BJ (cell line): ENCODE measurements around the gene CD163. TPM values are rescaled to one million over a fixed set of nuclear protein-coding genes. Genes with fewer than 3 reads are reported as not detected.
"Not testable (repeated sequence)": the region's sequence is repeated elsewhere in the genome, so short reads cannot be mapped to it uniquely, and the experiment has no call there.

Experiments
- CTCF ChIA-PET: fragments of 350-600 bp; formaldehyde crosslinking; extraction: SDS; loops from one replicate; lab custom pipeline; 2021; ENCODE audit warnings: antibody characterized with exemption, inconsistent platforms; lab: Yijun Ruan, JAX
- POLR2A ChIA-PET: fragments of 300-600 bp; sonication (Branson Sonifier 250); formaldehyde crosslinking; extraction: SDS; loops from one replicate; lab custom pipeline; 2021; ENCODE audit warnings: antibody characterized with exemption; lab: Charles Lee
- DNase-seq: peaks from one replicate; pipeline ENCODE4 v3.0.0-alpha.2; 2011; ENCODE audit warnings: low read depth
- H3K27me3 ChIP-seq: 2 replicates; pipeline ENCODE4 v1.6.0; 2011; ENCODE audit warnings: low read length; ENCODE audit not compliant: control insufficient read depth, insufficient read depth
- H3K36me3 ChIP-seq: 2 replicates; pipeline ENCODE4 v1.5.1; 2011; ENCODE audit warnings: low read length; ENCODE audit not compliant: control insufficient read depth, insufficient read depth
- H3K4me3 ChIP-seq: 2 replicates; pipeline ENCODE4 v1.5.1; 2011; ENCODE audit warnings: low read depth, mild to moderate bottlenecking, control low read depth, low read length
- polyA plus RNA-seq: library from polyadenylated mRNA; depleted of rRNA; stranded (reverse); fragments of >200 nt; gene quantifications from 2 replicates; pipeline ENCODE4 v1.2.3, GENCODE V29; 2011
- TF ChIP-seq, protein P1 (sequence below): IDR thresholded peaks from 2 replicates; pipeline ENCODE4 v1.5.1; 2011; ENCODE audit warnings: low read depth, mild to moderate bottlenecking, control low read depth, inconsistent platforms, low read length, moderate library complexity; ENCODE audit not compliant: insufficient read depth

The CD163 gene
- polyA plus RNA-seq, 1 experiment: not detected

DNA sequence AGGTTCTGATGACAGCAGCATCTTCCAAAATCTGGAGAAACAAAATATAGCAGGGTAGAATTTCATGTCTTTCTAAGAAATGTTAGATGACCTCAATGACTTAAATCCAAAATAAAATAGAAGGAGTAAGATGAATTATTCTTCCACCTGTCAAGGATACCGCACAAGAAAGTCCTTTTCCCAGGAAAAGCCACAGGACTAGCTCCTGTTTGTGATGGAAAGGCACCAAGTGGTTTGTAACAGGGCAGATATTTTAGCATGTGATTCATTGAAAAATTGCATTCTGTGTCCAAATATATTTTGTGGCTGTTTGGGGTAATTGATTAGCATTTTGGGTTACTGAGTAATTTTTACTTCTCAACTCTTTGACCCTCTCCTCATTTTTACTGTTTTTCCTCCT, 62.4 kb downstream of the CD163 start:
- CTCF ChIA-PET: no interaction called here
- H3K4me3 ChIP-seq: no peak overlapping the region
- POLR2A ChIA-PET: no interaction called here
- DNase-seq: no peak
- H3K36me3 ChIP-seq: no peaks in the 10 kb centered on the region; the same call in 1 of the 2 replicates
- TF ChIP-seq, protein P1, sequence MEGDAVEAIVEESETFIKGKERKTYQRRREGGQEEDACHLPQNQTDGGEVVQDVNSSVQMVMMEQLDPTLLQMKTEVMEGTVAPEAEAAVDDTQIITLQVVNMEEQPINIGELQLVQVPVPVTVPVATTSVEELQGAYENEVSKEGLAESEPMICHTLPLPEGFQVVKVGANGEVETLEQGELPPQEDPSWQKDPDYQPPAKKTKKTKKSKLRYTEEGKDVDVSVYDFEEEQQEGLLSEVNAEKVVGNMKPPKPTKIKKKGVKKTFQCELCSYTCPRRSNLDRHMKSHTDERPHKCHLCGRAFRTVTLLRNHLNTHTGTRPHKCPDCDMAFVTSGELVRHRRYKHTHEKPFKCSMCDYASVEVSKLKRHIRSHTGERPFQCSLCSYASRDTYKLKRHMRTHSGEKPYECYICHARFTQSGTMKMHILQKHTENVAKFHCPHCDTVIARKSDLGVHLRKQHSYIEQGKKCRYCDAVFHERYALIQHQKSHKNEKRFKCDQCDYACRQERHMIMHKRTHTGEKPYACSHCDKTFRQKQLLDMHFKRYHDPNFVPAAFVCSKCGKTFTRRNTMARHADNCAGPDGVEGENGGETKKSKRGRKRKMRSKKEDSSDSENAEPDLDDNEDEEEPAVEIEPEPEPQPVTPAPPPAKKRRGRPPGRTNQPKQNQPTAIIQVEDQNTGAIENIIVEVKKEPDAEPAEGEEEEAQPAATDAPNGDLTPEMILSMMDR: no peak
- H3K27me3 ChIP-seq: no peaks in the 10 kb centered on the region

DNA sequence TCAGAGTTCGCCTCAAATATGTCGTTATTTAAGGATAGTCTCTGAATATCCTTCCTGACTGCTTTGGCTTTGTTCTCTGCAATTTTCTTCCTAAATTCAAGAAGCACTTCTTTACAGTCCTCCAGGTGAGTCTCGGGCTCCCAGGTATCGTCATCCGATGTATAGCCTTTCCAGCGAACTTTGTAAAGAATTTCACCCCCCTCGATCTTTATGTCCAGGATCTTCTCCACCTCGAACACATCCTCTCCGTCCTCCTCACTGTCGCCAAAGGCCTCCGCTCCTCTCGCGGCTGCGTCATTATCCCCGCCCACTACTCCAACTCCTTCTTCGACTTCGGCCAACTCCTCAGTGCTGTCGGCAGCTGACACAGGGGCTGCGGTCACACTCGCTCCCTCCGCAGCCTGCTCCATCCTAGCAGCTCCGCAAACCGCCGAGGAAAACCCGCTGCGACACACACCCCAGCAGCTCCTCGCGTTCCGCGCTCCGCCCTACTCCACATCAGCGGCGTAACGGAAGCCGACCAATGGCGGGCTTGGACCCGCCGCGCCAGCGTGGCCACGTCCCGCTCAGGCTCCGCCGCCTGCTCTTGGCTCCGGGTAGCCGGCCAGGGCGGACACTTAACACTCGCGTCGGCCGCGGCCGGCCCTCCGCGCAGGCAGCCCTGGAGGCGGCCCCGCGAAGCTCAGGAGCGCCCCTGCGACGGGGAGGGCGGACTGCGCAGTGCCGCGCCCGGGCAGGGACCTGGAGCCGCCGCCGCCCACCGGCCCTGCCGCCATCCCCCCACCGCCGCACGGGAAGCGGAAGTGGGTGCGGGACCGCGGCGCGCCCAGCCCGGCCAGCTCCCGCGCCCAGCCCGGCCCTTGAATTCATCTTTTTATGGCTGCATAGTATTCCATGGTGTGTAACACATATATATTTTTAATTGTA, 63.7 kb downstream of the CD163 start:
- ChIA-PET POLR2A (interaction anchor here (0.7 kb wide), 2 partner anchors 24 to 112 kb away, joined by 3 to 4 read pairs; no protein-coding TSS in a partner anchor), CTCF (interaction anchor here (1.0 kb wide), 1 partner anchor 198 kb away, joined by 3 read pairs; no protein-coding TSS in a partner anchor)
- Histone ChIP-seq H3K4me3 (peak overlapping the region; percentile 48), H3K27me3 (no peaks in the 10 kb centered on the region), H3K36me3 (no peaks in the 10 kb centered on the region; the same call in 1 of the 2 replicates)
- no peak for DNase-seq
- TF ChIP-seq, protein P1: no peak

DNA sequence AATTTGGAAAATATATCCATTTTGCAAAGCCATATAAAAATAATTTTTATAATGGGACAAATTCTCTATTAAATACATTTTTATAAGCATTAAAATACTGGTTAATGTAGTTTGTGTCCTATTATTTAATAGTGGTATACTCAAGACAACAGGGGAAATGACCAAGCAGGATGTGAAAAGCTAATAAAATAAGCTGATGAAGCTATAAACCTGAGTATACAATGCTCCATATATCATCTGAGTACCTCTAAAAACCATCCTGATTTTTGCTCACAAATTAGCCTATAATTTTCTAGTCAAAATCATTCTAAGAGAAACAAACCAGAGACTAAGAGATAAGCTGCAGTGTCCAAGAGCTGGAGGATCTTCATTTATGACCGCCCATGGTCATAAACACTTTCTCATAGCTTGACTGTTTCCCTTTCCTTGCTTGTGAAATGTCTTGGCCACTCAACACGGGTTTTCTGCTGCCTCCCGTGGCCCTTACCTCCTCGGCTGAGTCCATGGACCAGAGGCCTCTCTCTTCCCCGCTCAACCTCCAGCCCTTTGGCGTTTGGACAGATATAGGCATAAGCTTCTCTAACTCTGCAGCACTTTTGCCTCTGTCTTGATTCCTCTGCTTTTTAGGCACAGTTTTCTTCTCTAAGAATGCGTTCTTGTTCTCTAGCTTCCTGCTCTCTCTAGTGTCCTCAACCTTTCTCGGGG, 65.1 kb downstream of the CD163 start:
- DNase-seq, H3K36me3 ChIP-seq, H3K4me3 ChIP-seq, POLR2A ChIA-PET, H3K27me3 ChIP-seq: not testable (repeated sequence)
- CTCF ChIA-PET: interaction anchor here (1.0 kb wide), 1 partner anchor 199 kb away, joined by 4 read pairs; no protein-coding TSS in a partner anchor

DNA sequence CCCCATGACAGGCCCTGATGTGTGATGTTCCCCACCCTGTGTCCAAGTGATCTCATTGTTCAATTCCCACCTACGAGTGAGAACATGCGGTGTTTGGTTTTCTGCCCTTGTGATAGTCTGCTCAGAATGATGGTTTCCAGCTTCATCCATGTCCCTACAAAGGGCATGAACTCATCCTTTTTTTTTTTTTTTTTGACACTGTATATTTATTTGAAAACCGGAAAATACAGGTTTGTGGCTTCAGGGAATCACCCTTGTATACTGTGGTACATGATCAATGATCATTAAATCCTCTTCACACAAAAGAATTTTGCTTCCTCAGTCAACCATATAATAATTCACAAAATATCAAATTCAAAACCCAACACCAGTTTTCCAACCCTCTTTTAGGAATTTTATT, 66.1 kb downstream of the CD163 start:
- POLR2A ChIA-PET, CTCF ChIA-PET, H3K36me3 ChIP-seq, DNase-seq, H3K27me3 ChIP-seq, H3K4me3 ChIP-seq: not testable (repeated sequence)

DNA sequence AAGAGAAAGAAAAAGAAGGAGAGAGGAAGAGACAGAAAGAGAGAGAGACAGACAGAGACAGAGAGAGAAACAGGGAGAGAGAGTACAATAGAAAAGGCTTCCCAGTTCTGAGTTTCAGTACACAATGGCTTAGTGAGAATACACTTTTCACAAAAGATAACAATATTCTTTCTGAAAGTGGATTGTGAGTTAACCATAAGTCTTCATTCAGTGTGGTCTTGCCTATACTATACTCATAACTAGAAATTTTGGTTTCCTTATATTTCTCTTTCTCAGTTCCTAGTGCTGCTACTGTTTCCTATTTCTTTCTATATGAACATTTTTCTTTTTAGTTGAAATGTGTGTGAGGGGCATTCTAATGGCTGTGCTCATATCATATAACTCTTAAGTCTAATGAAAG, 68.9 kb downstream of the CD163 start:
- H3K4me3 ChIP-seq: no peak overlapping the region
- DNase-seq: no peak
- CTCF ChIA-PET: no interaction called here
- POLR2A ChIA-PET: no interaction called here
- no peaks in the 10 kb centered on the region for H3K27me3 ChIP-seq
- TF ChIP-seq, protein P1: no peak
- H3K36me3 ChIP-seq: no peaks in the 10 kb centered on the region; the same call in 1 of the 2 replicates

DNA sequence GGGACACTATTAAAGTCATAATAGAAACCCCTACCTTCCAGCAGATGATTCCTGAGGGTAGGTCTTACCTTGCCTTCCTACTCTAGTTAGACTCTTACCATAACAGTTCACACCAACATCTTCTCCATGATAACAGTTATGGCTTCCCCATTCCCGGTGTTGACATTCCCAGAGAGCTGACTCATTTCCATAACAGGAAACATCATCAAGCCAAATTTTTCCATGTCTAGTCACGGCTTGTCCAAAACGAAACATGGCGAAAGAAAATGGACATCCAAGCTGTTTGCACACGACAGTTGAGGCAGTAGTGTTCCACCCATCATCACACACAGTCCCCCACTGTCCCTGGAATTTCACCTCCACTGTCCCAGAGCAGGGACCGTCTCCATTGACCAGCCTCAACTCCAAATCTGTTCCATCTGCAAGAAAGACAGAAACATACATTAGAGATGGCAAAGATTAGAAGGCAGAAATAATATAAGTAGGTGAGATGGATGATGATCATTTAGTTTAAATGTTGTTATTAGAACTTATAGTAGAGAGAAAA, 70.2 kb downstream of the CD163 start:
- no peak overlapping the region for H3K4me3 ChIP-seq
- H3K27me3 ChIP-seq: no peaks in the 10 kb centered on the region
- POLR2A ChIA-PET: no interaction called here
- H3K36me3 ChIP-seq: no peaks in the 10 kb centered on the region
- no peak for DNase-seq
- TF ChIP-seq, protein P1: no peak
- CTCF ChIA-PET: no interaction called here
